HG03196 (cell line): ENCODE results near the gene RGS7.
"Not testable (repeated sequence)": the region's sequence is repeated elsewhere in the genome, so short reads cannot be mapped to it uniquely, and the experiment has no call there.

ENCODE experiments used
- ATAC-seq: cut with Tn5 transposase; IDR thresholded peaks from one replicate; pipeline ENCODE4 v1.9.1; 2021; ENCODE audit not compliant: unreplicated experiment

Gene RGS7

GRCh38 chr1:241215203-241215602, 141.8 kb downstream of the RGS7 start:
- no peak for ATAC-seq

- no peak for ATAC-seq
These were observed 143.9 kb downstream of the RGS7 start for GRCh38 chr1:241213139-241213538.

GRCh38 chr1:241212628-241213027, 144.4 kb downstream of the RGS7 start:
- ATAC-seq, result no peak

- ATAC-seq, result no peak
These were observed 148.1 kb downstream of the RGS7 start for GRCh38 chr1:241208910-241209379.

GRCh38 chr1:241203817-241204216, 153.2 kb downstream of the RGS7 start:
- ATAC-seq, result no peak

- no peak for ATAC-seq
These were observed 154.6 kb downstream of the RGS7 start for GRCh38 chr1:241202401-241202800.

GRCh38 chr1:241186716-241187115, 170.3 kb downstream of the RGS7 start:
- ATAC-seq, result no peak

- no peak for ATAC-seq
These were observed 175.0 kb downstream of the RGS7 start for GRCh38 chr1:241181971-241182370.

GRCh38 chr1:241181471-241181870, 175.5 kb downstream of the RGS7 start:
- ATAC-seq, result no peak

- ATAC-seq, result no peak
These were observed 176.4 kb downstream of the RGS7 start for GRCh38 chr1:241180569-241180968.

- no peak for ATAC-seq
These were observed 179.3 kb downstream of the RGS7 start for GRCh38 chr1:241177660-241178059.

GRCh38 chr1:241172486-241172885, 184.5 kb downstream of the RGS7 start:
- ATAC-seq, result no peak

GRCh38 chr1:241171991-241172390, 185.0 kb downstream of the RGS7 start:
- no peak for ATAC-seq

- no peak for ATAC-seq
These were observed 189.8 kb downstream of the RGS7 start for GRCh38 chr1:241167121-241167630.

GRCh38 chr1:241166625-241167024, 190.4 kb downstream of the RGS7 start:
- no peak for ATAC-seq

GRCh38 chr1:241165256-241165655, 191.7 kb downstream of the RGS7 start:
- not testable (repeated sequence) for ATAC-seq

- ATAC-seq, result no peak
These were observed 193.6 kb downstream of the RGS7 start for GRCh38 chr1:241163363-241163762.

- ATAC-seq, result no peak
These were observed 195.8 kb downstream of the RGS7 start for GRCh38 chr1:241161188-241161689.

- ATAC-seq, result no peak
These were observed 199.6 kb downstream of the RGS7 start for GRCh38 chr1:241157435-241157834.

- no peak for ATAC-seq
These were observed 200.6 kb downstream of the RGS7 start for GRCh38 chr1:241156231-241156965.

- ATAC-seq, result no peak
These were observed 211.1 kb downstream of the RGS7 start for GRCh38 chr1:241145881-241146280.

GRCh38 chr1:241143765-241144442, 213.1 kb downstream of the RGS7 start:
- ATAC-seq, result no peak
